ENCODE results near the gene CCDC87.
A peak's percentile ranks its signal among the peaks of the same experiment; 100 is the strongest.

- TF ChIP-seq CTCF (conservative IDR thresholded peaks at IDR 0.05; ENCODE audit: low read length), result peak; percentile 86
- TF ChIP-seq EZH2phosphoT487 (IDR thresholded peaks at IDR 0.05; ENCODE audit: borderline replicate concordance), result no peak
These were observed 13.8 kb downstream of the CCDC87 start for GRCh38 chr11:66579017-66579606.

All from Loucy (cell line).